OCI-LY3 (cell line): Measurements from ENCODE around the gene YAP1.

Experiments used
- EZH2phosphoT487 ChIP-seq: fragments of 200-600 bp; shearing (Covaris generic); IDR thresholded peaks from 2 replicates; pipeline ENCODE4 v1.6.1; 2018; ENCODE audit warnings: antibody characterized with exemption, mixed run types, low read depth
- TF ChIP-seq, protein P1 (sequence below): fragments of 200-600, 300-600 bp; sonication (generic); IDR thresholded peaks from 2 replicates; pipeline ENCODE4 v1.5.1; 2014; ENCODE audit warnings: antibody characterized with exemption, low read length, low read depth

DNA sequence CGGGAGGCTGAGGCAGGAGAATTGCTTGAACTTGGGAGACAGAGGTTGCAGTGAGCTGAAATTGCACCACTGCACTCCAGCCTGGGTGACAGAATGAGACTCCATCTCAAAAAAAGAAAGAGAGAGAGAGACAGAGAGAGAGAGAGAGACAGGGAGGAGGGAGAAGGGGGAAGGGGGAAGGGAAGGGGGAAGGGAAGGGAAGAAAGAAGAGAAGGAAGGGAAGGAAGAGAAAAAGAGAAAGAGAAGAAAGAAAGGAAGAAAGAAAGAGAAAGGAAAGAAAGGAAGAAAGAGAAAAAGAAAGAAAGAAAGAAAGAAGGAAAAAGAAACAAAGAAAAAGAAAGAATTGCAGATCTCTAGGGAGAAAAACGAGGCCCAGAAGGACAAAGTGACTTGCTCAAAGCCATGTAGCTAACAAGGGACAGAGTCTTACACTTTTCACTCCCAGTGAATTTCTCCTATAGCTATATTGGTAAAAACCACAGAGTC, 133.2 kb downstream of the YAP1 start:
- TF ChIP-seq, protein P1, sequence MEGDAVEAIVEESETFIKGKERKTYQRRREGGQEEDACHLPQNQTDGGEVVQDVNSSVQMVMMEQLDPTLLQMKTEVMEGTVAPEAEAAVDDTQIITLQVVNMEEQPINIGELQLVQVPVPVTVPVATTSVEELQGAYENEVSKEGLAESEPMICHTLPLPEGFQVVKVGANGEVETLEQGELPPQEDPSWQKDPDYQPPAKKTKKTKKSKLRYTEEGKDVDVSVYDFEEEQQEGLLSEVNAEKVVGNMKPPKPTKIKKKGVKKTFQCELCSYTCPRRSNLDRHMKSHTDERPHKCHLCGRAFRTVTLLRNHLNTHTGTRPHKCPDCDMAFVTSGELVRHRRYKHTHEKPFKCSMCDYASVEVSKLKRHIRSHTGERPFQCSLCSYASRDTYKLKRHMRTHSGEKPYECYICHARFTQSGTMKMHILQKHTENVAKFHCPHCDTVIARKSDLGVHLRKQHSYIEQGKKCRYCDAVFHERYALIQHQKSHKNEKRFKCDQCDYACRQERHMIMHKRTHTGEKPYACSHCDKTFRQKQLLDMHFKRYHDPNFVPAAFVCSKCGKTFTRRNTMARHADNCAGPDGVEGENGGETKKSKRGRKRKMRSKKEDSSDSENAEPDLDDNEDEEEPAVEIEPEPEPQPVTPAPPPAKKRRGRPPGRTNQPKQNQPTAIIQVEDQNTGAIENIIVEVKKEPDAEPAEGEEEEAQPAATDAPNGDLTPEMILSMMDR: no peak
- no peak for TF ChIP-seq EZH2phosphoT487
